Natural killer cell (primary cell): ENCODE results near the gene TRIP13. TPM values are rescaled to one million over a fixed set of nuclear protein-coding genes. Genes with fewer than 3 reads are reported as not detected.
"Not testable (repeated sequence)": the region's sequence is repeated elsewhere in the genome, so short reads cannot be mapped to it uniquely, and the experiment has no call there.

Experiments used
- ATAC-seq, 3 donors: fragments of 150-1000 bp in 2 of 3; fragments of 200-7000 bp in 1 of 3; cut with Tn5 transposase; 1 replicate in 1 of 3; 2 replicates in 2 of 3; pipeline ENCODE4 v1.10.0; 2021; ENCODE audit warnings: mild to moderate bottlenecking in 2 of 3, moderate library complexity in 2 of 3
- DNase-seq, 2 donors: peaks; one replicate each; pipeline versions ENCODE4 v3.0.0 to v3.0.0-alpha.2; 2013 to 2021; ENCODE audit warnings: mixed read lengths in 1 of 2
- H3K27ac ChIP-seq: one replicate; pipeline ENCODE4 v1.5.1; 2013; ENCODE audit warnings: mild to moderate bottlenecking, low read length
- H3K27me3 ChIP-seq: one replicate; pipeline ENCODE4 v1.6.1; 2013; ENCODE audit warnings: low read length; ENCODE audit not compliant: control insufficient read depth, insufficient read depth
- H3K36me3 ChIP-seq: one replicate; pipeline ENCODE4 v1.6.1; 2013; ENCODE audit warnings: low read length; ENCODE audit not compliant: control insufficient read depth, insufficient read depth
- H3K4me1 ChIP-seq: one replicate; pipeline ENCODE4 v1.6.1; 2013; ENCODE audit warnings: low read length; ENCODE audit not compliant: control insufficient read depth, insufficient read depth
- H3K4me3 ChIP-seq: one replicate; pipeline ENCODE4 v1.5.1; 2013; ENCODE audit warnings: low read length
- H3K9me3 ChIP-seq: one replicate; pipeline ENCODE4 v1.6.1; 2013; ENCODE audit warnings: low read length; ENCODE audit not compliant: control insufficient read depth, insufficient read depth
- H3K27ac Mint-ChIP-seq, 2 donors: one replicate each; pipeline ENCODE4 v1.8.0; 2022; ENCODE audit warnings: mild to moderate bottlenecking in 2 of 2, mixed read lengths in 2 of 2, moderate library complexity in 1 of 2
- H3K27me3 Mint-ChIP-seq, 2 donors: one replicate each; pipeline ENCODE4 v1.8.0; 2022; ENCODE audit warnings: low read depth in 2 of 2, mixed read lengths in 2 of 2
- H3K36me3 Mint-ChIP-seq: one replicate; pipeline ENCODE4 v1.8.0; 2022; ENCODE audit warnings: mixed read lengths
- H3K4me1 Mint-ChIP-seq, 2 donors: one replicate each; pipeline ENCODE4 v1.8.0; 2022; ENCODE audit warnings: mixed read lengths in 2 of 2
- H3K4me3 Mint-ChIP-seq: one replicate; pipeline ENCODE4 v1.8.0; 2022; ENCODE audit warnings: mild to moderate bottlenecking, moderate library complexity, mixed read lengths
- H3K9me3 Mint-ChIP-seq, 2 donors: one replicate each; pipeline ENCODE4 v1.8.0; 2022; ENCODE audit warnings: mixed read lengths in 2 of 2
- whole genome bisulfite sequencing: methylation state at CpG from one replicate; pipeline ENCODE4 v1.1.7; 2013; ENCODE audit warnings: missing lambda C conversion rate; ENCODE audit not compliant: insufficient coverage; 5-methylcytosine and 5-hydroxymethylcytosine counted together
- intact Hi-C: fragments of 100-400 bp; cut with micrococcal nuclease; formaldehyde crosslinking; loops from one replicate; pipeline ENCODE4 v1.14.2; 2022
- total RNA-seq, 4 donors: library from RNA; stranded (reverse); fragments of 120-200 nt in 1 of 4; gene quantifications; one replicate each; pipeline versions ENCODE4 v1.2.3 to v1.2.4, GENCODE V29; 2013 to 2022
- TF ChIP-seq, protein P1 (sequence below): fragments of 200-600 bp; IDR thresholded peaks from one replicate; pipeline ENCODE4 v1.8.0; 2022; ENCODE audit warnings: antibody characterized with exemption

TRIP13 gene
- total RNA-seq, 3 donors from 2014 or later (not counting 1 experiment from before 2014, with no cell fraction given), result 0.45 to 0.57 (median 0.56) TPM

DNA sequence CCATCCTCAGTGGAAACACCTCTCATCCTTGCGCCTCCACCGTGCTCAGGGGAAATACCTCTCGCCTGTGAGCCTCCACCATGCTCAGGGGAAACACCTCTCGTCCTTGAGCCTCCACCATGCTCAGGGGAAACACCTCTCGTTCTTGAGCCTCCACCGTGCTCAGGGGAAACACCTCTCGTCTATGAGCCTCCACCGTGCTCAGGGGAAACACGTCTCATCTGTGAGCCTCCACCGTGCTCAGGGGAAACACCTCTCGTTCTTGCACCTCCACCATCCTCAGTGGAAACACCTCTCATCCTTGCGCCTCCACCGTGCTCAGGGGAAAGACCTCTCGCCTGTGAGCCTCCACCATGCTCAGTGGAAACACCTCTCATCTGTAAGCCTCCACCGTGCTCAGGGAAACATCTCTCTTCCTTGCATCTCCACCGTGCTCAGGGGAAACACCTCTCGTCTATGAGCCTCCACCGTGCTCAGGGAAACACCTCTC lies 46.0 kb upstream of the TRIP13 start:
- H3K9me3 Mint-ChIP-seq, H3K27me3 Mint-ChIP-seq, H3K27me3 ChIP-seq, H3K9me3 ChIP-seq, H3K4me3 ChIP-seq, H3K36me3 ChIP-seq, H3K27ac ChIP-seq, ATAC-seq, H3K27ac Mint-ChIP-seq, intact Hi-C loops, H3K36me3 Mint-ChIP-seq, H3K4me1 Mint-ChIP-seq, H3K4me3 Mint-ChIP-seq, H3K4me1 ChIP-seq: not testable (repeated sequence)
- DNase-seq, result peak in 1 of 2 donors; percentile 73
- WGBS, result 65% methylated on average over 18 of the region's 18 CpGs

DNA sequence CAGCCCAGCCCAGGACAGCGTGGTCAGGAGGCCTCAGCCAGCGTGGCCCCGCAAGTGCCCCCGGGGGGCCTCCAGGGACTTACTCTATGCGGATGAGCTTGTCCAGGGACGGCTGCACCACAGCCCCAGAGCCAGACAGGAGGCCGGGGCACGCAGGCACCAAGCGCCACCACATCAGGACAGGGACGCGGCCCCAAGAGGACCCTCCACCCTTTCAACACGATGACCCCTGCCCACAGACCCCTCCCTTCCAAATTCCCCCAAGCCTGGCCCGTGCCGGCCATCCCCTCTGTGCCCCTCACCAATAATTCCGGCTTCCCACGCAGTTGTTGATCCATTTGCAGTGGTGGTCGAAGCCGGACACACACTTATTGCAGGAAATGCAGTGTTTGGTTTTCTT lies 45.5 kb upstream of the TRIP13 start:
- ATAC-seq, H3K36me3 Mint-ChIP-seq, H3K27ac Mint-ChIP-seq, H3K9me3 ChIP-seq, H3K27ac ChIP-seq, DNase-seq, H3K4me3 Mint-ChIP-seq, H3K36me3 ChIP-seq, H3K4me3 ChIP-seq, H3K4me1 ChIP-seq, H3K4me1 Mint-ChIP-seq, H3K9me3 Mint-ChIP-seq, H3K27me3 ChIP-seq, intact Hi-C loops, H3K27me3 Mint-ChIP-seq: not testable (repeated sequence)
- whole genome bisulfite sequencing, result 91% methylated on average over 7 of the region's 18 CpGs

DNA sequence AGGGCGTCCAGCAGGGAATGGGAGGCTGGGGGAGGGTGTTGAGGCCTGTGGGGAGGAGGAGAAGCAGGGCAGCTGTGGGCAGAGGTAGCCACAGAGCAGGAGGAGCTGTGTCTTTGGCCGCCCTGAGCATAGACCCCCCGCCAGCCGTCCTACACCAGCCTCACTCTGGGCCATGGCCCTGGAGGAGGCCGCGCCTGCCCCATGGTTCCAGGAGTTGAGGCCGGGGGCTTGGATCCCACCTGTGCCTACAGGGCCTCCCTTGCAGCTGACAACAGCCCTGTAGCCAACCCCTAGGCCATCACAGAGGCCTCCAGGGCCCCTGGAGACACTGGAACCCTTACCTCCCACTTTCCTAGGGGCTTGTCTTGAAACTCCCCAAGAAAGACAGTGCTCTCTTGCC lies 44.9 kb upstream of the TRIP13 start:
- 97% methylated on average over 5 of the region's 7 CpGs for WGBS
- H3K27ac ChIP-seq, DNase-seq, ATAC-seq, H3K36me3 Mint-ChIP-seq, H3K4me1 ChIP-seq, H3K9me3 Mint-ChIP-seq, H3K36me3 ChIP-seq, H3K27me3 ChIP-seq, H3K27ac Mint-ChIP-seq, H3K9me3 ChIP-seq, intact Hi-C loops, H3K4me3 Mint-ChIP-seq, H3K4me1 Mint-ChIP-seq, H3K27me3 Mint-ChIP-seq, H3K4me3 ChIP-seq: not testable (repeated sequence)

DNA sequence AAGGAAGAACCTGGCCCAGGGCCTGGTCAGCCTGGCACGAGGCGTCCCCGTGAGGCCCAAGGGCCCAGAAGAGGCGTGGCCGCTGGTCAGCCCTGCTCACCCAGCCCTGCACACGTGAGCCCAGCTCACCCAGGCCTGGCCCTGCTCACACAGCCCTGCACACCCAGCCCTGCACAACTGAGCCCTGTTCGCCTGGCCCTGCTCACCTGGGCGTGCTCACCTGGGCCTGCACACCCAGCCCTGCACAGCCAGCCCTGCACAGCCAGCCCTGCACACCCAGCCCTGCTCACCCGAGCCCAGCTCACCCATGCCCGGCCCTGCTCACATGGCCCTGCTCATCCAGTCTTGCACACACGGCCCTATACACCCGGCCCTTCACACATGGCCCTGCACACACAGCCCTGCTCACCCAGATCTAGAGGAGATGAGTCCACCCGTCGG lies 44.0 kb upstream of the TRIP13 start:
- DNase-seq, result peak in 1 of 2 donors; percentile 12
- no peaks in the 10 kb centered on the region for H3K36me3 ChIP-seq
- 93% methylated on average over 14 of the region's 14 CpGs for WGBS
- peaks cover 8 to 11% of the 10 kb centered on the region in 2 donors for H3K27me3 Mint-ChIP-seq
- no peak for ATAC-seq
- H3K4me3 Mint-ChIP-seq, result no peak overlapping the region
- TF ChIP-seq, protein P1, sequence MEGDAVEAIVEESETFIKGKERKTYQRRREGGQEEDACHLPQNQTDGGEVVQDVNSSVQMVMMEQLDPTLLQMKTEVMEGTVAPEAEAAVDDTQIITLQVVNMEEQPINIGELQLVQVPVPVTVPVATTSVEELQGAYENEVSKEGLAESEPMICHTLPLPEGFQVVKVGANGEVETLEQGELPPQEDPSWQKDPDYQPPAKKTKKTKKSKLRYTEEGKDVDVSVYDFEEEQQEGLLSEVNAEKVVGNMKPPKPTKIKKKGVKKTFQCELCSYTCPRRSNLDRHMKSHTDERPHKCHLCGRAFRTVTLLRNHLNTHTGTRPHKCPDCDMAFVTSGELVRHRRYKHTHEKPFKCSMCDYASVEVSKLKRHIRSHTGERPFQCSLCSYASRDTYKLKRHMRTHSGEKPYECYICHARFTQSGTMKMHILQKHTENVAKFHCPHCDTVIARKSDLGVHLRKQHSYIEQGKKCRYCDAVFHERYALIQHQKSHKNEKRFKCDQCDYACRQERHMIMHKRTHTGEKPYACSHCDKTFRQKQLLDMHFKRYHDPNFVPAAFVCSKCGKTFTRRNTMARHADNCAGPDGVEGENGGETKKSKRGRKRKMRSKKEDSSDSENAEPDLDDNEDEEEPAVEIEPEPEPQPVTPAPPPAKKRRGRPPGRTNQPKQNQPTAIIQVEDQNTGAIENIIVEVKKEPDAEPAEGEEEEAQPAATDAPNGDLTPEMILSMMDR, result no peak
- H3K27me3 ChIP-seq, result no peaks in the 10 kb centered on the region
- no peaks in the 10 kb centered on the region for H3K4me1 ChIP-seq
- H3K9me3 Mint-ChIP-seq, result no peaks in the 10 kb centered on the region
- H3K4me3 ChIP-seq, result no peak overlapping the region
- H3K4me1 Mint-ChIP-seq, result no peaks in the 10 kb centered on the region
- no peak overlapping the region for H3K27ac Mint-ChIP-seq
- no peak overlapping the region for H3K27ac ChIP-seq
- intact Hi-C loops, result no loop called here
- no peaks in the 10 kb centered on the region for H3K9me3 ChIP-seq
- no peaks in the 10 kb centered on the region for H3K36me3 Mint-ChIP-seq

DNA sequence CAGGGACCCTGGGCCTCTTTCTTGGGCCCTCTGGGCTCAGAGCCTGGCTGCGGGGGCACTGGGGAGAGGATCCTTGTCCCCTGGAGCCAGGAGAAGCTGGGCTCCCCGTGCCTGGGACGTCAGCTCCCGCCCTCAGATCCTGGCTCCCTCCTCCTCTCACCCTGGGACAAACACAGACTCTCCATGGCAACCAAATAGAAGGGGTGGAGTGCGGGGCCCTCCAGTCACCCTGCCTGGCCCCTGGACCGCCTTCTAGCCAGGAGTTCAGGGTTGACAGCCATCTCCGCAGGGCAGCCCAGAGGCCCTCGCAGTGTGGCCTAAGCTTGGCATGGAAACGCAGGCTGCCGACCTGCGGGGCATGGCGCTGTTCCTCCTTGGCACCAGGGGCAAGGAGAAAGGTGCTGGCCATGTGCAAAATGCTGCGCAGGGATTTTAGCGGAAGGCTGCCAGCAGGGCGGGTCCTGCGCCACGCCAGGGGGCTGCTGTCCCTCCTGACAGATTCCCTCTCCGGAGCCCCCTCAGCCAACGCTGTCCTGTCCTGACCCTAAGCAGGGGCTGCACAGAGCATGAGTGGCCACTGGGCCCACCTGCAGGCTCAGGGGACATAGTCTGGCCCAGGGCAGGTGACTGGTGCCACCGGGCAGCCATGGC lies 42.9 kb upstream of the TRIP13 start:
- TF ChIP-seq, protein P1, result no peak
- DNase-seq (no peak), ATAC-seq (no peak)
- H3K4me3 ChIP-seq, result no peak overlapping the region
- H3K36me3 ChIP-seq, result no peaks in the 10 kb centered on the region
- no peaks in the 10 kb centered on the region for H3K9me3 Mint-ChIP-seq
- H3K27me3 ChIP-seq, result no peaks in the 10 kb centered on the region
- no peaks in the 10 kb centered on the region for H3K9me3 ChIP-seq
- no peak overlapping the region for H3K27ac ChIP-seq
- H3K4me3 Mint-ChIP-seq, result no peak overlapping the region
- H3K4me1 ChIP-seq, result no peaks in the 10 kb centered on the region
- WGBS, result 93% methylated on average over 20 of the region's 20 CpGs
- intact Hi-C loops, result no loop called here
- H3K27me3 Mint-ChIP-seq, result peaks cover 8 to 11% of the 10 kb centered on the region in 2 donors
- H3K27ac Mint-ChIP-seq, result no peak overlapping the region
- no peaks in the 10 kb centered on the region for H3K36me3 Mint-ChIP-seq
- no peaks in the 10 kb centered on the region for H3K4me1 Mint-ChIP-seq
